GM23338 (cell line): Measurements from ENCODE around the gene CD276. TPM values are rescaled to one million over a fixed set of nuclear protein-coding genes. Genes with fewer than 3 reads are reported as not detected.
A peak's percentile ranks its signal among the peaks of the same experiment; 100 is the strongest.

Experiments used
- ATAC-seq: fragments of 200-7000 bp; cut with Tn5 transposase; 3 replicates; pipeline ENCODE4 v1.9.1; 2020
- DNase-seq: peaks from one replicate; pipeline ENCODE4 v3.0.0-alpha.2; 2015; ENCODE audit warnings: low spot score
- H2AFZ ChIP-seq: fragments of 200-600 bp; sonication (generic); 2 replicates; pipeline ENCODE4 v1.8.0; 2016; ENCODE audit warnings: antibody characterized with exemption, mild to moderate bottlenecking, moderate library complexity
- H3F3A ChIP-seq: fragments of 200-600 bp; sonication (generic); replicated peaks from 2 replicates; pipeline ENCODE4 v1.8.0; 2017; ENCODE audit warnings: antibody characterized with exemption, mixed run types, low read depth
- H3K27ac ChIP-seq: fragments of 200-600 bp; sonication (generic); 2 replicates; pipeline ENCODE4 v1.6.1; 2016; ENCODE audit warnings: low read depth
- H3K27me3 ChIP-seq: fragments of 200-600 bp; sonication (generic); 2 replicates; pipeline ENCODE4 v1.8.0; 2016; ENCODE audit warnings: mild to moderate bottlenecking, mixed run types, moderate library complexity; ENCODE audit not compliant: insufficient read depth
- H3K36me3 ChIP-seq: fragments of 200-600 bp; sonication (generic); 2 replicates; pipeline ENCODE4 v1.8.0; 2016; ENCODE audit warnings: mild to moderate bottlenecking; ENCODE audit not compliant: insufficient read depth
- H3K4me1 ChIP-seq: fragments of 200-600 bp; sonication (generic); 2 replicates; pipeline ENCODE4 v1.8.0; 2016; ENCODE audit warnings: mild to moderate bottlenecking, moderate library complexity; ENCODE audit not compliant: insufficient read depth
- H3K4me2 ChIP-seq: fragments of 200-600 bp; sonication (generic); 2 replicates; pipeline ENCODE4 v1.7.1; 2017; ENCODE audit warnings: mixed run types
- H3K4me3 ChIP-seq: fragments of 200-600 bp; sonication (generic); 2 replicates; pipeline ENCODE4 v1.6.1; 2016; ENCODE audit warnings: mixed run types
- H3K79me2 ChIP-seq: fragments of 200-600 bp; sonication (generic); replicated peaks from 2 replicates; pipeline ENCODE4 v1.8.0; 2017; ENCODE audit warnings: mild to moderate bottlenecking; ENCODE audit not compliant: insufficient read depth
- H3K9me2 ChIP-seq: fragments of 200-600 bp; sonication (generic); 2 replicates; pipeline ENCODE4 v1.8.0; 2017; ENCODE audit not compliant: insufficient read depth
- H4K20me1 ChIP-seq: fragments of 200-600 bp; sonication (generic); replicated peaks from 2 replicates; pipeline ENCODE4 v1.8.0; 2017; ENCODE audit warnings: mild to moderate bottlenecking; ENCODE audit not compliant: insufficient read depth
- H3K27ac Mint-ChIP-seq: 2 replicates; pipeline ENCODE4 v1.8.0; 2020; ENCODE audit warnings: inconsistent platforms, mild to moderate bottlenecking, moderate library complexity, mixed read lengths
- H3K27me3 Mint-ChIP-seq: 3 replicates; pipeline ENCODE4 v1.8.0; 2022; ENCODE audit warnings: low read depth, mild to moderate bottlenecking, moderate library complexity, mixed read lengths, inconsistent platforms; ENCODE audit not compliant: insufficient read depth, poor library complexity
- H3K36me3 Mint-ChIP-seq: 3 replicates; pipeline ENCODE4 v1.8.0; 2021; ENCODE audit warnings: low read depth, mild to moderate bottlenecking, inconsistent platforms, moderate library complexity, mixed read lengths
- H3K4me1 Mint-ChIP-seq: 3 replicates; pipeline ENCODE4 v1.8.0; 2020; ENCODE audit warnings: mild to moderate bottlenecking, inconsistent platforms, mixed read lengths
- H3K4me3 Mint-ChIP-seq: 3 replicates; pipeline ENCODE4 v1.8.0; 2021; ENCODE audit warnings: moderate library complexity, mild to moderate bottlenecking, inconsistent platforms, mixed read lengths
- H3K9me3 Mint-ChIP-seq: 3 replicates; pipeline ENCODE4 v1.8.0; 2020; ENCODE audit warnings: moderate library complexity, mild to moderate bottlenecking, inconsistent platforms, mixed read lengths
- CREB1 ChIP-seq: fragments of 250-450 bp; sonication (Bioruptor Pico); IDR thresholded peaks from 2 replicates; pipeline ENCODE4 v1.5.0; 2020; ENCODE audit warnings: low read depth, mild to moderate bottlenecking, moderate library complexity
- EZH2phosphoT487 ChIP-seq: fragments of 200-600 bp; sonication (generic); IDR thresholded peaks from one replicate; pipeline ENCODE4 v1.8.1; 2018; ENCODE audit warnings: antibody characterized with exemption; ENCODE audit not compliant: unreplicated experiment
- JUNB ChIP-seq: IDR thresholded peaks from one replicate; pipeline ENCODE4 v1.6.1; 2016; ENCODE audit warnings: antibody characterized with exemption; ENCODE audit not compliant: unreplicated experiment
- NANOG ChIP-seq: IDR thresholded peaks from 2 replicates; pipeline ENCODE4 v1.6.1; 2016; ENCODE audit warnings: antibody characterized with exemption, borderline replicate concordance
- POLR2AphosphoS5 ChIP-seq: IDR thresholded peaks from 2 replicates; pipeline ENCODE4 v1.6.1; 2016; ENCODE audit warnings: antibody characterized with exemption, low read depth
- STAT1 ChIP-seq: IDR thresholded peaks from one replicate; pipeline ENCODE4 v1.6.1; 2016; ENCODE audit warnings: antibody characterized with exemption; ENCODE audit not compliant: unreplicated experiment
- ZNF114 ChIP-seq: fragments of 250-450 bp; sonication (Bioruptor Pico); IDR thresholded peaks from 2 replicates; pipeline ENCODE4 v1.5.0; 2020; ENCODE audit warnings: mild to moderate bottlenecking, moderate library complexity
- ZNF331 ChIP-seq: fragments of 250-450 bp; sonication (Bioruptor Pico); IDR thresholded peaks from 2 replicates; pipeline ENCODE4 v1.5.0; 2020; ENCODE audit warnings: low read depth, mild to moderate bottlenecking, moderate library complexity
- polyA plus RNA-seq: library from polyadenylated mRNA; unstranded; fragments of >200 nt; fragmentation: Nextera tagmentation; extraction: Ambion mirVana; gene quantifications from 2 replicates; pipeline ENCODE4 v1.2.1, GENCODE V29; 2016
- total RNA-seq: library from RNA; depleted of rRNA; stranded (reverse); fragments of >200 nt; shearing (Covaris generic); gene quantifications from 2 replicates; pipeline ENCODE4 v1.2.3, GENCODE V29; 2014
- TF ChIP-seq, protein P1 (sequence below), 2 experiments: fragments of 200-600 bp in 1 of 2; sonication (generic) in 1 of 2; conservative IDR thresholded peaks; 2 replicates each; pipeline versions ENCODE4 v1.5.1 to v1.6.1; 2016 to 2017; ENCODE audit warnings: antibody characterized with exemption in 2 of 2, low read depth in 2 of 2, mild to moderate bottlenecking in 2 of 2, moderate library complexity in 1 of 2
- TF ChIP-seq, protein P2 (sequence below): IDR thresholded peaks from 2 replicates; pipeline ENCODE4 v1.6.1; 2016; ENCODE audit warnings: antibody characterized with exemption
- TF ChIP-seq, protein P3 (sequence below): IDR thresholded peaks from one replicate; pipeline ENCODE4 v1.6.1; 2018; ENCODE audit warnings: antibody characterized with exemption; ENCODE audit not compliant: unreplicated experiment

CD276 gene
- total and polyA plus RNA-seq, 2 experiments from 2014 or later: 60.9 to 158 TPM

DNA sequence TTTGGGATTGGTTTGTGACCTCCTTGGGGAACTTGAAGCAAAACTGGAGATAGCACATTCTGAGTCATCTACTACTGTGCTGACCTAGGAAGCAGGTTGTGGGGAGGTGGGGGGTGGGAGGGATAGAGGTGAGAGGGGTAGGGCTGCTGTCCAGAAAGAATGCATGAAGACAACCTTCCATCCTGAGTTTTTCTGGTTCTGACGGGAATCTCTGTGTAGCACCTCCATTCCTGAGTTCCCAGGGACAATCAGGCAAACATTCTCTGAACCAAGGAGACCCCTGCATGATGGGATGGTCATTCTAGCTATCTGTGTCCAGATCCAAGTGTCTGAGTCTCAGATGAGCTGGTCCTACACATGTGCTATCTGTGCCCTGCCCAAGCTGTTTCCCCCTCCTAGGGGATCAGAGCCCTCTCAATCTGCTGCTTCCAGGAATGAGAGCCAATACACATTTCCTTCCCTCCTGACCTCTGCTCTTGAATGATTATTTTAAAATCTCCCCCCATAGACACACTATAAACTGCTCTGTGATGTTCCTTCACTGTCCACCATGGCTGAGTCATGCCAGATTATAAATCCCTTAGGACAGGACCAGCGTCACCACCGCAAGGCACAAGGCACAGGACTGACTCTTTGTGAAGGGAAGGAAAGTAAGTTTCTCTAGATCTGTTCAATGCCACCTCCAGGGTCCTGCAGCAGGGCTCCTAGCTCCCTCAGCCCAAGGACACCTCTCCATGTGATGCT, 2.2 kb upstream of the CD276 start:
- DNase-seq (no peak), ATAC-seq (no peak)
- no peak overlapping the region for H3K4me3 ChIP-seq
- H3K27ac ChIP-seq: no peak overlapping the region
- H3K27me3 Mint-ChIP-seq: peaks cover 4% of the 10 kb centered on the region
- H3K79me2 ChIP-seq: peaks cover 21% of the 10 kb centered on the region
- H3K9me2 ChIP-seq: no peaks in the 10 kb centered on the region
- no peak overlapping the region for H3K4me3 Mint-ChIP-seq
- no peaks in the 10 kb centered on the region for H3K36me3 Mint-ChIP-seq
- peaks cover 26% of the 10 kb centered on the region for H3K4me1 ChIP-seq
- no peaks in the 10 kb centered on the region for H3K9me3 Mint-ChIP-seq
- peaks cover 15% of the 10 kb centered on the region for H4K20me1 ChIP-seq
- no peaks in the 10 kb centered on the region for H3K27me3 ChIP-seq
- H3K36me3 ChIP-seq: no peaks in the 10 kb centered on the region
- H3K27ac Mint-ChIP-seq: no peak overlapping the region
- H3F3A ChIP-seq: 0 out of 2 replicates have a peak, but pooled peaks cover 6% of the 10 kb centered on the region
- no peak overlapping the region for H2AFZ ChIP-seq
- TF ChIP-seq, protein P1, sequence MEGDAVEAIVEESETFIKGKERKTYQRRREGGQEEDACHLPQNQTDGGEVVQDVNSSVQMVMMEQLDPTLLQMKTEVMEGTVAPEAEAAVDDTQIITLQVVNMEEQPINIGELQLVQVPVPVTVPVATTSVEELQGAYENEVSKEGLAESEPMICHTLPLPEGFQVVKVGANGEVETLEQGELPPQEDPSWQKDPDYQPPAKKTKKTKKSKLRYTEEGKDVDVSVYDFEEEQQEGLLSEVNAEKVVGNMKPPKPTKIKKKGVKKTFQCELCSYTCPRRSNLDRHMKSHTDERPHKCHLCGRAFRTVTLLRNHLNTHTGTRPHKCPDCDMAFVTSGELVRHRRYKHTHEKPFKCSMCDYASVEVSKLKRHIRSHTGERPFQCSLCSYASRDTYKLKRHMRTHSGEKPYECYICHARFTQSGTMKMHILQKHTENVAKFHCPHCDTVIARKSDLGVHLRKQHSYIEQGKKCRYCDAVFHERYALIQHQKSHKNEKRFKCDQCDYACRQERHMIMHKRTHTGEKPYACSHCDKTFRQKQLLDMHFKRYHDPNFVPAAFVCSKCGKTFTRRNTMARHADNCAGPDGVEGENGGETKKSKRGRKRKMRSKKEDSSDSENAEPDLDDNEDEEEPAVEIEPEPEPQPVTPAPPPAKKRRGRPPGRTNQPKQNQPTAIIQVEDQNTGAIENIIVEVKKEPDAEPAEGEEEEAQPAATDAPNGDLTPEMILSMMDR (conservative IDR thresholded peaks at IDR 0.05; ENCODE audit: low read depth in 2 of 2): no peak
- TF ChIP-seq STAT1: no peak
- TF ChIP-seq, protein P2, sequence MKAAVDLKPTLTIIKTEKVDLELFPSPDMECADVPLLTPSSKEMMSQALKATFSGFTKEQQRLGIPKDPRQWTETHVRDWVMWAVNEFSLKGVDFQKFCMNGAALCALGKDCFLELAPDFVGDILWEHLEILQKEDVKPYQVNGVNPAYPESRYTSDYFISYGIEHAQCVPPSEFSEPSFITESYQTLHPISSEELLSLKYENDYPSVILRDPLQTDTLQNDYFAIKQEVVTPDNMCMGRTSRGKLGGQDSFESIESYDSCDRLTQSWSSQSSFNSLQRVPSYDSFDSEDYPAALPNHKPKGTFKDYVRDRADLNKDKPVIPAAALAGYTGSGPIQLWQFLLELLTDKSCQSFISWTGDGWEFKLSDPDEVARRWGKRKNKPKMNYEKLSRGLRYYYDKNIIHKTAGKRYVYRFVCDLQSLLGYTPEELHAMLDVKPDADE: no peak
- peaks cover 38% of the 10 kb centered on the region for H3K4me1 Mint-ChIP-seq
- no peak overlapping the region for H3K4me2 ChIP-seq

DNA sequence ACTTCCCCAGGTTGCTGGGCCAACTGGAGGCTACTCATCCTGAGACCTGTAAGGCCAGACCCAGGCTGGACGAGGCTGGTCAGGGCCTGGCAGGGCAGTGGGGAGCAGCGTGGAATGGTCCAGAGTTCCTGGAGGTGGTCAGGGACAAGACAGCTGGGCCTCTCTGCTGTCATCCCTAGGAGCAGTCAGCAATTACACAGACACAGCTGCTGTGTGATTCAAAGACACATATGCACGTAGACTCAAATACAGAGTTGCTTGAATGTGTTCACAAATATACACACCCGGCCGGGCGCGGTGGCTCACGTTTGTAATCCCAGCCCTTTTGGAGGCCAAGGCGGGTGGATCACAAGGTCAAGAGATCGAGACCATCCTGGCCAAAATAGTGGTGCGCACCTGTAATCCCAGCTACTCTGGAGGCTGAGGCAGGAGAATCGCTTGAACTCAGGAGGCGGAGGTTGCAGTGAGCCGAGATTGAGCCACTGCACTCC, 1.5 kb upstream of the CD276 start:
- no peaks in the 10 kb centered on the region for H3K36me3 Mint-ChIP-seq
- H3K4me1 ChIP-seq: peaks cover 26% of the 10 kb centered on the region
- H3K36me3 ChIP-seq: no peaks in the 10 kb centered on the region
- H3K27ac ChIP-seq: no peak overlapping the region
- peaks cover 4% of the 10 kb centered on the region for H3K27me3 Mint-ChIP-seq
- H4K20me1 ChIP-seq: peaks cover 19% of the 10 kb centered on the region
- H3F3A ChIP-seq: 0 out of 2 replicates have a peak, but pooled peaks cover 6% of the 10 kb centered on the region
- no peaks in the 10 kb centered on the region for H3K9me2 ChIP-seq
- H3K79me2 ChIP-seq: peaks cover 27% of the 10 kb centered on the region
- no peak overlapping the region for H3K4me3 ChIP-seq
- H2AFZ ChIP-seq: no peak overlapping the region
- H3K4me2 ChIP-seq: no peak overlapping the region
- H3K27me3 ChIP-seq: no peaks in the 10 kb centered on the region
- H3K4me3 Mint-ChIP-seq: peak overlapping the region; percentile 83; the same call in 1 of the 3 replicates
- no peak for ATAC-seq
- no peak overlapping the region for H3K27ac Mint-ChIP-seq
- H3K9me3 Mint-ChIP-seq: no peaks in the 10 kb centered on the region
- no peak for DNase-seq
- H3K4me1 Mint-ChIP-seq: peaks cover 39% of the 10 kb centered on the region
- TF ChIP-seq, protein P1 (conservative IDR thresholded peaks at IDR 0.05; ENCODE audit: low read depth in 2 of 2): no peak
- TF ChIP-seq STAT1: no peak
- no peak for TF ChIP-seq ZNF331 (CRISPR knock-in tag)
- TF ChIP-seq CREB1: no peak
- TF ChIP-seq NANOG: no peak
- no peak for TF ChIP-seq EZH2phosphoT487
- TF ChIP-seq POLR2AphosphoS5: no peak
- TF ChIP-seq ZNF114 (CRISPR knock-in tag): no peak
- TF ChIP-seq, protein P3, sequence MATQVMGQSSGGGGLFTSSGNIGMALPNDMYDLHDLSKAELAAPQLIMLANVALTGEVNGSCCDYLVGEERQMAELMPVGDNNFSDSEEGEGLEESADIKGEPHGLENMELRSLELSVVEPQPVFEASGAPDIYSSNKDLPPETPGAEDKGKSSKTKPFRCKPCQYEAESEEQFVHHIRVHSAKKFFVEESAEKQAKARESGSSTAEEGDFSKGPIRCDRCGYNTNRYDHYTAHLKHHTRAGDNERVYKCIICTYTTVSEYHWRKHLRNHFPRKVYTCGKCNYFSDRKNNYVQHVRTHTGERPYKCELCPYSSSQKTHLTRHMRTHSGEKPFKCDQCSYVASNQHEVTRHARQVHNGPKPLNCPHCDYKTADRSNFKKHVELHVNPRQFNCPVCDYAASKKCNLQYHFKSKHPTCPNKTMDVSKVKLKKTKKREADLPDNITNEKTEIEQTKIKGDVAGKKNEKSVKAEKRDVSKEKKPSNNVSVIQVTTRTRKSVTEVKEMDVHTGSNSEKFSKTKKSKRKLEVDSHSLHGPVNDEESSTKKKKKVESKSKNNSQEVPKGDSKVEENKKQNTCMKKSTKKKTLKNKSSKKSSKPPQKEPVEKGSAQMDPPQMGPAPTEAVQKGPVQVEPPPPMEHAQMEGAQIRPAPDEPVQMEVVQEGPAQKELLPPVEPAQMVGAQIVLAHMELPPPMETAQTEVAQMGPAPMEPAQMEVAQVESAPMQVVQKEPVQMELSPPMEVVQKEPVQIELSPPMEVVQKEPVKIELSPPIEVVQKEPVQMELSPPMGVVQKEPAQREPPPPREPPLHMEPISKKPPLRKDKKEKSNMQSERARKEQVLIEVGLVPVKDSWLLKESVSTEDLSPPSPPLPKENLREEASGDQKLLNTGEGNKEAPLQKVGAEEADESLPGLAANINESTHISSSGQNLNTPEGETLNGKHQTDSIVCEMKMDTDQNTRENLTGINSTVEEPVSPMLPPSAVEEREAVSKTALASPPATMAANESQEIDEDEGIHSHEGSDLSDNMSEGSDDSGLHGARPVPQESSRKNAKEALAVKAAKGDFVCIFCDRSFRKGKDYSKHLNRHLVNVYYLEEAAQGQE: no peak
- no peak for TF ChIP-seq JUNB
